Keratinocyte (primary cell): ENCODE measurements around the gene HAUS8. TPM values are rescaled to one million over a fixed set of nuclear protein-coding genes. Genes with fewer than 3 reads are reported as not detected.
"Not testable (repeated sequence)": the region's sequence is repeated elsewhere in the genome, so short reads cannot be mapped to it uniquely, and the experiment has no call there.

Source experiments
- DNase-seq: peaks from one replicate; pipeline ENCODE4 v3.0.0-alpha.2; 2011; ENCODE audit warnings: low read depth, missing footprints, low spot score
- FAIRE-seq: peaks from 2 replicates; lab custom pipeline; 2011; peaks lifted over from hg19 to GRCh38; lab: Jason Lieb, UNC
- H2AFZ ChIP-seq: 2 replicates; pipeline ENCODE4 v1.6.0; 2012; ENCODE audit warnings: low read length, control low read depth, inconsistent platforms; ENCODE audit not compliant: control insufficient read depth
- H3K27ac ChIP-seq: 2 replicates; pipeline ENCODE4 v1.5.1; 2011; ENCODE audit warnings: low read length; ENCODE audit not compliant: control insufficient read depth, insufficient read depth
- H3K27me3 ChIP-seq: 3 replicates; pipeline ENCODE4 v1.6.0; 2011; ENCODE audit warnings: low read length; ENCODE audit not compliant: control insufficient read depth, insufficient read depth; ENCODE audit errors: extremely low read depth
- H3K36me3 ChIP-seq, 2 experiments: 2 replicates in 1 of 2; 3 replicates in 1 of 2; pipeline ENCODE4 v1.5.1; 2011; ENCODE audit warnings: low read length in 2 of 2, mild to moderate bottlenecking in 1 of 2; ENCODE audit not compliant: control insufficient read depth in 2 of 2, insufficient read depth in 2 of 2; ENCODE audit errors: extremely low read depth in 1 of 2
- H3K4me1 ChIP-seq: 3 replicates; pipeline ENCODE4 v1.5.1; 2011; ENCODE audit warnings: low read length; ENCODE audit not compliant: control insufficient read depth, insufficient read depth; ENCODE audit errors: extremely low read depth
- H3K4me2 ChIP-seq: 3 replicates; pipeline ENCODE4 v1.6.0; 2011; ENCODE audit warnings: low read depth, low read length; ENCODE audit not compliant: control insufficient read depth, insufficient read depth; ENCODE audit errors: extremely low read depth
- H3K4me3 ChIP-seq, 3 experiments: fragments of 200-600 bp in 1 of 3; sonication (generic) in 1 of 3; 2 replicates in 2 of 3; 3 replicates in 1 of 3; pipeline ENCODE4 v1.5.1; 2011 to 2016; ENCODE audit warnings: low read length in 3 of 3, mild to moderate bottlenecking in 3 of 3, control low read depth in 2 of 3, inconsistent platforms in 1 of 3, low read depth in 1 of 3, mixed read lengths in 1 of 3, mixed run types in 1 of 3, moderate library complexity in 1 of 3; ENCODE audit not compliant: control insufficient read depth in 2 of 3, insufficient read depth in 2 of 3; ENCODE audit errors: extremely low read depth in 1 of 3
- H3K79me2 ChIP-seq: 2 replicates; pipeline ENCODE4 v1.6.0; 2012; ENCODE audit warnings: low read length; ENCODE audit not compliant: control insufficient read depth, insufficient read depth
- H3K9ac ChIP-seq: 3 replicates; pipeline ENCODE4 v1.6.0; 2011; ENCODE audit warnings: low read length; ENCODE audit not compliant: control insufficient read depth, insufficient read depth; ENCODE audit errors: extremely low read depth
- H3K9me1 ChIP-seq: 3 replicates; pipeline ENCODE4 v1.6.0; 2011; ENCODE audit warnings: low read length; ENCODE audit not compliant: control insufficient read depth, insufficient read depth; ENCODE audit errors: extremely low read depth
- H3K9me3 ChIP-seq: 2 replicates; pipeline ENCODE4 v1.5.1; 2012; ENCODE audit warnings: low read depth, low read length; ENCODE audit not compliant: control insufficient read depth
- H4K20me1 ChIP-seq: 3 replicates; pipeline ENCODE4 v1.6.0; 2011; ENCODE audit warnings: low read length; ENCODE audit not compliant: control insufficient read depth, insufficient read depth; ENCODE audit errors: extremely low read depth
- CTCF ChIP-seq, 3 experiments: IDR thresholded peaks in 1 of 3; conservative IDR thresholded peaks in 1 of 3; optimal IDR thresholded peaks in 1 of 3; 2 replicates in 2 of 3; 3 replicates in 1 of 3; pipeline versions ENCODE3 to v1.5.1; 2011; ENCODE audit warnings: low read length in 3 of 3, mild to moderate bottlenecking in 3 of 3, moderate library complexity in 2 of 3, control low read depth in 1 of 3, inconsistent platforms in 1 of 3; ENCODE audit not compliant: insufficient read depth in 2 of 3; ENCODE audit errors: extremely low read depth in 1 of 3
- EZH2 ChIP-seq: IDR thresholded peaks from one replicate; pipeline ENCODE4 v1.6.1; 2012; ENCODE audit warnings: inconsistent platforms, mild to moderate bottlenecking, low read length, moderate library complexity
- dilution Hi-C: fragments of 300-500 bp; cut with MboI; formaldehyde crosslinking; loops from one replicate; pipeline ENCODE4 v1.7.0; 2020; ENCODE audit warnings: low sequenced_read_pairs; ENCODE audit not compliant: extremely low pct_ligation_motif_present
- polyA plus RNA-seq, 5 experiments: library from polyadenylated mRNA; depleted of rRNA in 3 of 5; stranded (reverse) in 3 of 5; stranded (forward) in 1 of 5; unstranded in 1 of 5; fragments of >200 nt; gene quantifications; 1 replicate in 1 of 5; 2 replicates in 3 of 5; 3 replicates in 1 of 5; pipeline versions ENCODE4 v1.2.1 to v1.2.3, GENCODE V29; 2011 to 2012; ENCODE audit warnings: missing spikeins in 2 of 5, low read depth in 1 of 5, low replicate concordance in 1 of 5

The HAUS8 gene
- polyA plus RNA-seq, 1 donor (not counting 4 experiments of a cell fraction or from before 2014, with no cell fraction given), result 8.1 TPM

GRCh38 chr19:17020823-17021222 is 54.4 kb downstream of the HAUS8 start:
- DNase-seq (no peak), FAIRE-seq (no peak)
- dilution Hi-C loops, result no loop called here
- H4K20me1 ChIP-seq, result no peaks in the 10 kb centered on the region
- no peaks in the 10 kb centered on the region for H3K9me3 ChIP-seq
- H3K9me1 ChIP-seq, result no peaks in the 10 kb centered on the region
- no peaks in the 10 kb centered on the region for H3K36me3 ChIP-seq
- H2AFZ ChIP-seq, result no peak overlapping the region
- H3K9ac ChIP-seq, result no peak overlapping the region
- peaks cover 3% of the 10 kb centered on the region for H3K4me1 ChIP-seq
- no peak overlapping the region for H3K4me3 ChIP-seq
- H3K79me2 ChIP-seq, result no peaks in the 10 kb centered on the region
- H3K4me2 ChIP-seq, result no peak overlapping the region
- no peak overlapping the region for H3K27ac ChIP-seq
- peaks cover 6% of the 10 kb centered on the region for H3K27me3 ChIP-seq
- TF ChIP-seq EZH2, result no peak
- TF ChIP-seq CTCF (optimal IDR thresholded peaks at IDR 0.05 in 1 of 3, IDR thresholded peaks at IDR 0.05 in 1 of 3, conservative IDR thresholded peaks at IDR 0.05 in 1 of 3; ENCODE audit: extremely low read depth in 1 of 3, insufficient read depth in 2 of 3, low read length in 3 of 3), result no peak

- Histone ChIP-seq H3K4me1 (peaks cover 3% of the 10 kb centered on the region), H3K4me3 (no peak overlapping the region), H4K20me1 (no peaks in the 10 kb centered on the region), H3K79me2 (no peaks in the 10 kb centered on the region), H3K4me2 (no peak overlapping the region), H3K27me3 (peaks cover 2% of the 10 kb centered on the region), H2AFZ (no peak overlapping the region), H3K36me3 (no peaks in the 10 kb centered on the region), H3K27ac (no peak overlapping the region), H3K9ac (no peak overlapping the region), H3K9me3 (no peaks in the 10 kb centered on the region), H3K9me1 (no peaks in the 10 kb centered on the region)
- TF ChIP-seq CTCF (optimal IDR thresholded peaks at IDR 0.05 in 1 of 3, IDR thresholded peaks at IDR 0.05 in 1 of 3, conservative IDR thresholded peaks at IDR 0.05 in 1 of 3; ENCODE audit: extremely low read depth in 1 of 3, insufficient read depth in 2 of 3, low read length in 3 of 3) (no peak), EZH2 (no peak)
- dilution Hi-C loops, result no loop called here
- DNase-seq, result no peak
- FAIRE-seq, result no peak
These were observed 54.9 kb downstream of the HAUS8 start for GRCh38 chr19:17020385-17020784.

GRCh38 chr19:17014212-17014861 is 60.9 kb downstream of the HAUS8 start:
- dilution Hi-C loops, H4K20me1 ChIP-seq, H3K36me3 ChIP-seq, H3K4me3 ChIP-seq, H3K9me1 ChIP-seq, H3K9me3 ChIP-seq, H3K4me2 ChIP-seq, H3K27me3 ChIP-seq, FAIRE-seq, H3K4me1 ChIP-seq, H3K9ac ChIP-seq, H3K27ac ChIP-seq, H3K79me2 ChIP-seq, H2AFZ ChIP-seq: not testable (repeated sequence)
- DNase-seq, result peak; percentile 40
